DOHH2 (cell line): Measurements from ENCODE around the gene ROR2.

Experiments used
- CTCF ChIP-seq: fragments of 200-600 bp; sonication (generic); IDR thresholded peaks from one replicate; pipeline ENCODE4 v1.5.1; 2014; ENCODE audit warnings: antibody characterized with exemption, mild to moderate bottlenecking, low read depth, low read length; ENCODE audit not compliant: poor library complexity, severe bottlenecking
- EZH2phosphoT487 ChIP-seq: fragments of 200-600 bp; sonication (generic); IDR thresholded peaks from 2 replicates; pipeline ENCODE4 v1.6.1; 2017; ENCODE audit warnings: borderline replicate concordance, mild to moderate bottlenecking, antibody characterized with exemption, low read length, moderate library complexity, mixed read lengths

GRCh38 chr9:91891915-91892314, 58.1 kb downstream of the ROR2 start:
- TF ChIP-seq CTCF (no peak), EZH2phosphoT487 (no peak)
